ENCODE measurements around the gene MKS1.

The MKS1 gene

DNA sequence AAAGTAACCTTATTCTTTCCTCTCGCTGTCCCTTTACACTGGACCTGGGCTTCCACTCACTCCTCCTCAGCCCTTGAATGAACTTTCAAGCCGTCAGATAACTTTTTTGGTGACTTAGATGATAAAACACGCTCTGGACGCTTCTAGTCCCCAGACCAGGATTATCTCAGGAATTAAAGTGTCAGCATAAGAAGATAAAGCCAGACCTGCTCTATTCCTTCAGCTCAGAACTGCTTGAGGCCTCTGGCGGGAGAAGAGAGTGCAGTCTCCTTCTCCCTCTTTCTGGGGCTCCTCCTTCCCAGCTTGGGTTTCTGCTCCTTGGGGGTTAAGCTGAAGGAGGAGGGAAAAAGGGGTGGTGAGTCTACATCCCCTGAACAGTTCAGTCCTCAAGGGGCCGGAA lies 25.9 kb upstream of the MKS1 start:
- DNase-seq: no peak

- DNase-seq: no peak
Observed at GRCh38 chr17:58242171-58242784, 23.2 kb upstream of the MKS1 start.

DNA sequence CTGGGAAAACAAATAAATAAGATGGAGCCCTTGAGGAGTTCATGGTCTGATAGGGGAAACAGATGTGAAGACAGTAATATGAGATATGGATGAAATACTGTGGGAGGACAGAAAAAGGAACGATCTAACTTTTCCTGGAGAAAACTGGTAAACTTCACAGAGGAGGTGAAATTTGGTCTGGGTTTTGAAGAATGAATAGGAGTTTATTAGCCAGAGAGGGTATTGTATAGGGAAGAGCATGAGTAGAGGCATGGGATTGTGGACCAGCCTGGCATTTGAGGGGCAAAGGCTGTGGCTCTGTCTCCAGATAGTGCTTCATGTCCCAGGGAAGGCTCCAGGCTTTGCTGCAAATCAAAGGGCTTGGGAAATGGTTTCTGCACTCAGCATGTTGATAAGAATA lies 20.9 kb upstream of the MKS1 start:
- no peak for DNase-seq

- DNase-seq: no peak
Observed at GRCh38 chr17:58238147-58238634, 19.1 kb upstream of the MKS1 start, which contains the start of gene LPO. Gene LPO (plus strand): TSS chr17:58238584. CDS start chr17:58242980, 4,396 bp downstream.

- DNase-seq: no peak
Observed at GRCh38 chr17:58236394-58236793, 17.3 kb upstream of the MKS1 start.

- no peak for DNase-seq
Observed at GRCh38 chr17:58235821-58236220, 16.8 kb upstream of the MKS1 start.

GRCh38 chr17:58234512-58234911 lies 15.5 kb upstream of the MKS1 start:
- DNase-seq: no peak

DNA sequence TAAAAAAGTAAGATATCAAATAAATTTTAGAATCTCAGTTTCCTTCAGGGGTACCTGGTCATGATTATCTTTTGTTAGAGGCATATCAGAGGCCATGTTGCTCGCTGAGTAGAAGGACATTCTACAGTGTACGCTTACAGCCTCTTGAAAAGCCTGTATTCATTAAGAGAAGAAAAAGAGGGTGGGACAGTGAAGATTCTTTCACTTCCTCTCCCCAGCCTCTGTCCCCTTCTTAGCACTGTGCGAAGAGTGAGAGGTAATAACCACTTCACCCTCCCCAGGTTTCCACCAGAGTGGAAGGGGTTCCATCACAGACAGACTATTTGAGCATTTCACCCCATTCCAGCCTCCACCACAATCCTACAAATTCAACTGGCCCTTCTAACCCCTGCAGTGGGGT lies 14.5 kb upstream of the MKS1 start:
- DNase-seq: no peak

- DNase-seq: peak; percentile 37
Observed at GRCh38 chr17:58232707-58233156, 13.7 kb upstream of the MKS1 start.

GRCh38 chr17:58231641-58232040 lies 12.6 kb upstream of the MKS1 start:
- peak; percentile 3 for DNase-seq

DNA sequence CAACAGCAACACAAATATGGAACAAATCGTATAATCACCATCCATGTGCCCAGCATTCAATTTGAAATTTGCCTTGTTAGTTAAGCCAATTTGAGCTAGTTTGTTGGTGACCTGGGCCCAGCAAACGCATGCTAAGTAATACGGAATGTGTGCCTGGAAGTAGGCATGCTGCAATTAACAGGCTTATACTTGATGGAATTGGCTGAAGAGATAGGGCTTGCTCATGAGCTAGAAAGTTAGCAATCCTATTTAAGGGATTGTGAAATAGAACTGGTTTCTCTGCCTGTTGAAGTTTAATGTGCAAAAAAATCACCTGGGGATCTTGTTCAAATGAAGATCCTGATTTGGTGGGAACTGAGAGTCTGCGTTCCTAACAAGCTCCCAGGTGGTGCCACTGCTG lies 10.8 kb upstream of the MKS1 start:
- no peak for DNase-seq

DNA sequence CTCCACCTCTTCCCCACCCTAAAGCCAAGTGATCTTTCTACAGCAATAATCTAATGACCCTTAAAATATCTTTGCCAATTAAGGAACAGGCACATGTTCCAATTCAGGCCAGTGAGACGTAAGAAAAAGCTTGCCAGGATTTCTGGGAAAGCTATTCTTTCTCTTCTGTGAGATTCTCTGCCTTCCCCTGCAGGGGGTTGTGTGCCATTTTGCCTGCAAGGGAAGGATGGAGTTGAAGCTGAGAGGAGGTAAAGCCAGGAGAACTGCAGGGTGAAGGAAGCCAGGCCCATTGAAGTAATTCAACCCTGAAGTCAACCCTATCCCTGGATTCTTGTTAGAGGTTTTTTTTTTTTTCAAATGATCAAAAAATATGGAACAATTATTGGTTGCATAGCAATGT lies 10.3 kb upstream of the MKS1 start:
- DNase-seq: no peak

GRCh38 chr17:58228679-58229078 lies 9.6 kb upstream of the MKS1 start:
- DNase-seq: no peak

DNA sequence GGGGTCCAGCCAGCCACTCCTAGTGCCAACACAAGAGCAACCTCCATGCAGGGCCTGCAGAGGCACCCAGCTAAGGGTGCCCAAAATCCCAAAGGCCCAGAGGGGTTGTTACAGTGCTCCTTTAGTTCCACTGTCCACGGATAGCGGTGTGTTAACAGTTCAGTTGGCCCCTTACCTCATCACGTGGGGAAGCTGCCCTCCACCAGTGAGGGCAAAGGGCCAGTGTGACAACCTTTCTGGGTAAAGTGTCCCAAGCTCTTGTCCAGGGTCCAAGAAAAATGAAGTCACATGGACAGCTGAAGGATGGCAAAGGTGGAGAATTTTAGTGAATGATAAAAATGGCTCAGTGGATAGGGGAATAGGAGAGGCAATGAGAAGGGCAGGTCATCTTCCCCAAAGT lies 8.7 kb upstream of the MKS1 start:
- DNase-seq: no peak

GRCh38 chr17:58224315-58224714 lies 5.3 kb upstream of the MKS1 start:
- DNase-seq: peak; percentile 67

DNA sequence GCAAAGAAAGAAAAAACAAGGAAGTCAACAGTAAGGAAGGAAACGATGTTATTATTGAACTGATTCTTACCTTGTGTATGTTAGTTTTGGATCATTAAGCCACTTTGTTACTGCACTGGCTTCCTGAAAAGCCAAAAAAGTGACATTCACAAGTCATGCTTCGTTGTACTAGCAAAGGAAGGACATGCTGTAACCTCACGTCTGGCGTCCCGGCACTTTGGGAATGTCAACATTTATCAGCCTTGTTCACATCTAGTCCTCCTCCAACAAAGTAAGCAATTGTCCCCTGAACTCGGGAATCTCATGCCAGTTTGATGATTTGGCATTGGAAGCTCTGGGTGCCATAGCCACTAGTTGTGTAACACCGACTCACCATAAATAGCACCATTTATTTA lies 731 bp upstream of the MKS1 start:
- peak; percentile 20 for DNase-seq

GRCh38 chr17:58217766-58218165 lies 1.3 kb downstream of the MKS1 start:
- DNase-seq: no peak

- no peak for DNase-seq
Observed at GRCh38 chr17:58215685-58216084, 3.4 kb downstream of the MKS1 start.

DNA sequence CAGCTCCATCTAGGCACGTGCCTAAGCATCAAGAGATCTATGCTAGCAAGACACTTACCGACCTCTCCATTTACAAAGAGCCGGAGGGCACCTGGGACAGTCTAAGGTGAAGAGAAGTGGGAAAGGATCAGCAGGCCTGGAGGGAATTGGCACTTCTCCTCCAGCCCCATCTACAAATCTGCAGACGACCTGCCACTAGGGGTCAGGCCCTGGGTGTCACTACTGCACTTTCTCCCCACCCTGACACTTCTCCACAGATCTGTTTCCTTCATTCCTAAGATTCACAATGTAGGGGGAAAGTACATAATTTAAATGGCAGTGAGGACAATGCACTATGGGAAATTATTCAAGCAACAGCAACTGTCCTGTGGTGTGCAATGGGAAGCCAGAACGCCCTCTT lies 8.1 kb downstream of the MKS1 start:
- no peak for DNase-seq

GRCh38 chr17:58208344-58208743 lies 10.7 kb downstream of the MKS1 start:
- DNase-seq: no peak

- DNase-seq: no peak
Observed at GRCh38 chr17:58207451-58207850, 11.6 kb downstream of the MKS1 start.

DNA sequence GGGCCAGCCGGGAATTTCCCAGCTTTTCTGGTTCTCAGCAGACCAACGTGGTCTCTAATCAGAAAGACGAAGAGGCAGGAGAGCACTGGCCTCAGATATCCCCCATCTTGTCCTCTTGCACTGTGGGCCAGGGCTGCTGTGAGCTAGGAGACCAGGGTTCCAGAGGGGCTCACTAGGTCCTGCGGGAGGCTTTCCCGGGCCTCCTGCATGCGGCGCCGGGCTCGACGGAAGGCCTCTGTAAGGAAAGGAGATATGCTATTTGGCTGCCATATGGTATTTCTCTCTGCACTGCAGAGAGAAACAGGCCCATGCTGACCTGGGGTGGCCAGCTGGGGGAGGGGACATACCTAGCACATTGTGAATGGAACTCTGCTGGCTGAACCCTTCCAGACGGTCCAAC lies 13.1 kb downstream of the MKS1 start:
- DNase-seq: no peak

DNA sequence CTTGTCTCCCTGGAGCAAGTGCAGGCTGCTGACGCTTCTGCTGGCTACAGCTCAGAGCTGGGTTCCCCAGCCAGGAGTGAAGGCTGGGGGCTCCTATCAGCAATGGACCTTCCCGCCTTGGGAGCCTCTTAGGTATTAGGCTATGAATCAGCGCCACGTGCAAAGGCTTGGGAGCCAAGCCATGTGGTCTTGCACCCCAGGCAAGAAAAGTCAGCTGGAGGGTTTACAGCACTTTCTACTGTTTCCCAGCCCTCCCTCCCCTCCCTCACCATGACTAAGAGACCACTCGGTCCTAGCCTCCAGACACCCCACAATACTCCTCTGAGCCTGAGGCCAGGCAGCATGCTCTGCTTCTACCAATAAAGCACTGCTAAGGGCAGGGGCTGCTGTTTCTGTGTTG lies 14.3 kb downstream of the MKS1 start:
- no peak for DNase-seq

- DNase-seq: no peak
Observed at GRCh38 chr17:58202859-58203258, 16.2 kb downstream of the MKS1 start.

DNA sequence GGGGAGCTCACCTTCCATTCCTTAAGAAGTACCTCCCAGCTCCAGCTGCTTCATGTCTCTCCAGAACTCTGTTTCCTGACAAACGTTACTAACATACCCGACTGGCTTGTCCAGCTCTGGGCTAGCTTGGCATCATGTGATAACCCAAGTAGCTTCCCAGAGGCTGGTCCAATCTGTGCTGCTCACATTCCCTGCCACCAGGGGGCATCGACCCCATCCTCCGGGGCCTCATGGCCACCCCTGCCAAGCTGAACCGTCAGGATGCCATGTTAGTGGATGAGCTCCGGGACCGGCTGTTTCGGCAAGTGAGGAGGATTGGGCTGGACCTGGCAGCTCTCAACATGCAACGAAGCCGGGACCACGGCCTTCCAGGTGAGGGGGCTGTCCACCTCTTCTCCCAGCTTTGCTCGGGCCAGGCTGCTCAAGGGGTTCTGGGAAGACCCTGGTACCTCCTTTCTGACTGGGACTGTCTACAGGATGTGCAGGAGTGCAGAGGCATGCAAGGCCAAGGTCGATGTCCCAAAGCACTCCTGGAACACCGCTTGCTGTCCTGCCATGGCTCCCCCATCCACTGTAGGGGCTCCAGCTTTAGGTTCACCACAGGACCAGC lies 18.9 kb downstream of the MKS1 start:
- peak; percentile 48 for DNase-seq

Data from HCEC 1CT (cell line).